Measurements from ENCODE around the gene MZB1.
"Not testable (repeated sequence)": the region's sequence is repeated elsewhere in the genome, so short reads cannot be mapped to it uniquely, and the experiment has no call there.

Gene MZB1

DNA sequence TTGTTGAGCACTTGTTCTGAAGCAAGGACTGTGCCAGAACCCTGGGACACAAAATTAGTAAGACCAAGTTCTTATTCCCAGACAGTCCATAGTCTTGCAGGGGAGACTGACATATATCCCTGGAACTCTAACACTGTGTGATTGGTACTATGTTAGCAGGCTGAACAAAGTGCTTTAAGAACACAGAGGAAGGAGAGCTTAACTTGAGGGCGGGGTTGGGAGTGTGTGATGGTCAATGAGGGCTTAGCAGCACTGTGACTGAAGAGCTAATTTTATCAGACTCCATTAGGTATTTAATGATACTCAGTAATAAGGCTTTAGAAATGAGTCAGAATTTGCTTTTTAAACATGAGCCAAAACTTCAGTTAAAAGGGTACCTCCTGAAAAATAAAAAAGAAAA lies 29.1 kb upstream of the MZB1 start:
- no peak overlapping the region for H3K9ac ChIP-seq (ENCODE audit: low read depth, low read length)
- peaks cover 15% of the 10 kb centered on the region for H3K36me3 ChIP-seq (ENCODE audit: insufficient read depth, low read length)
- H3K9me3 ChIP-seq (replicated peaks; ENCODE audit: low read length): no peaks in the 10 kb centered on the region
- H3K4me1 ChIP-seq (ENCODE audit: control insufficient read depth, insufficient read depth, low read length): peaks cover 9% of the 10 kb centered on the region
- no peak overlapping the region for H3K4me3 ChIP-seq (ENCODE audit: low read length)
- H3K4me2 ChIP-seq (ENCODE audit: low read length): no peak overlapping the region
- H3K27me3 ChIP-seq (ENCODE audit: control insufficient read depth, insufficient read depth, low read length): no peaks in the 10 kb centered on the region

DNA sequence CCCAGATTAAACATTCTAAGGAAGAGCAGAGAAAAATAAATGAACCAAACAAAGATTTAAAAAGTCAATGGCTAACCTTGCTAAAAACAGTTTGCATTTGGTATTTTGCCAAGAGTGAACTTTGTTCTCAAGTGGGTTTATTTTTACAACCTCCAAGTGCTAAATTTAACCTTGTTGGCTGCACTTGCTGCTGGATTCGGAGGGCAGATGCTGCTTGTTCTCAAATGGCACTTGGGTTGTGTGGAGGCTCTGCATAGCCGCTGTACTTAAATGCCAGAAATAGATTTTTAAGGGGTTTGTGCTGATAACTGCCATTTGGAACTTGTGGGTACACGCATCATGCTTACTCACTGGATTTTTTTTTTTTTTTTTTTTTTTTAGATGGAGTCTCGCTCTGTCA lies 27.5 kb upstream of the MZB1 start:
- no peak overlapping the region for H3K4me2 ChIP-seq (ENCODE audit: low read length)
- H3K4me1 ChIP-seq (ENCODE audit: control insufficient read depth, insufficient read depth, low read length): peaks cover 9% of the 10 kb centered on the region
- peaks cover 15% of the 10 kb centered on the region for H3K36me3 ChIP-seq (ENCODE audit: insufficient read depth, low read length)
- no peaks in the 10 kb centered on the region for H3K27me3 ChIP-seq (ENCODE audit: control insufficient read depth, insufficient read depth, low read length)
- H3K9me3 ChIP-seq (replicated peaks; ENCODE audit: low read length): no peaks in the 10 kb centered on the region
- no peak overlapping the region for H3K4me3 ChIP-seq (ENCODE audit: low read length)
- H3K9ac ChIP-seq (ENCODE audit: low read depth, low read length): no peak overlapping the region

DNA sequence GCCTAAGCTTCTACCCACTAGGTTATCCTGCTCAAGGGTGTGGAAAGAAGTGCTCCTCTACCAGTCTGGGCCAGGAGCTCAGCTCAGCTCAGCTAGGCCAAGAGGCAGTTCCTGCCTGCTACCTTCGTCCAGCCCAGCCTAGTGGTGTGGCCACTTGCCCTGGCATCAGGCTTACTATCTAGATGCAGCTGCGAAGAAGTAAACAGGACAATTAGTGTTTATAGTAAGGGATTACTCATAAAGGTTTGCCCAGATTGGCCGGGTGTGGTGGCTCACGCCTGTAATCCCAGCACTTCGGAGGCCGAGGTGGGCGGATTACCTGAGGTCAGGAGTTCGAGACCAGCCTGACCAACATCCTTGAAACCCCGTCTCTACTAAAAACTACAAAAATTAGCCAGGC lies 26.9 kb upstream of the MZB1 start:
- H3K4me3 ChIP-seq (ENCODE audit: low read length): no peak overlapping the region
- no peaks in the 10 kb centered on the region for H3K9me3 ChIP-seq (replicated peaks; ENCODE audit: low read length)
- H3K4me2 ChIP-seq (ENCODE audit: low read length): no peak overlapping the region
- H3K36me3 ChIP-seq (ENCODE audit: insufficient read depth, low read length): peaks cover 15% of the 10 kb centered on the region
- H3K4me1 ChIP-seq (ENCODE audit: control insufficient read depth, insufficient read depth, low read length): peaks cover 9% of the 10 kb centered on the region
- no peaks in the 10 kb centered on the region for H3K27me3 ChIP-seq (ENCODE audit: control insufficient read depth, insufficient read depth, low read length)
- H3K9ac ChIP-seq (ENCODE audit: low read depth, low read length): no peak overlapping the region

DNA sequence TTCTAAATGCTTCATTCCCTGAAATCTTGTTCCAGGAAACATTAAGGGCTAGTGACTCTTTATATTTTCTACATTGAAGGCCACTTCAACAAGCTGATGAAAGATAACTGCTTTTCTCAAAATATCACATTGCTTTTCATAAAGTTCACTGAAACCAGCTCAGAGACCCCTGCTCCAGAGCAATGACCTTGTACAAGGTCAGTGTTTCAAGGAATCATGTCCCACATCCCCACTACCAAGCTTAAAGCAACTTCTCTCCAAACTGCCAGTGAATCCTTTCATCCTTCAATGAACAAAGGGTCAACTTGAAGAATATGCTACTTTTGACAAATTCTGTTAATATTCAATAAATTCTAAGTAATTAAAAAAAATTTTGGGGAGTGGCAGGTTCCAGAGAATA lies 26.2 kb upstream of the MZB1 start:
- H3K36me3 ChIP-seq (ENCODE audit: insufficient read depth, low read length): peaks cover 15% of the 10 kb centered on the region
- H3K4me1 ChIP-seq (ENCODE audit: control insufficient read depth, insufficient read depth, low read length): peaks cover 12% of the 10 kb centered on the region
- no peaks in the 10 kb centered on the region for H3K9me3 ChIP-seq (replicated peaks; ENCODE audit: low read length)
- no peak overlapping the region for H3K4me3 ChIP-seq (ENCODE audit: low read length)
- H3K9ac ChIP-seq (ENCODE audit: low read depth, low read length): no peak overlapping the region
- no peaks in the 10 kb centered on the region for H3K27me3 ChIP-seq (ENCODE audit: control insufficient read depth, insufficient read depth, low read length)
- H3K4me2 ChIP-seq (ENCODE audit: low read length): no peak overlapping the region

DNA sequence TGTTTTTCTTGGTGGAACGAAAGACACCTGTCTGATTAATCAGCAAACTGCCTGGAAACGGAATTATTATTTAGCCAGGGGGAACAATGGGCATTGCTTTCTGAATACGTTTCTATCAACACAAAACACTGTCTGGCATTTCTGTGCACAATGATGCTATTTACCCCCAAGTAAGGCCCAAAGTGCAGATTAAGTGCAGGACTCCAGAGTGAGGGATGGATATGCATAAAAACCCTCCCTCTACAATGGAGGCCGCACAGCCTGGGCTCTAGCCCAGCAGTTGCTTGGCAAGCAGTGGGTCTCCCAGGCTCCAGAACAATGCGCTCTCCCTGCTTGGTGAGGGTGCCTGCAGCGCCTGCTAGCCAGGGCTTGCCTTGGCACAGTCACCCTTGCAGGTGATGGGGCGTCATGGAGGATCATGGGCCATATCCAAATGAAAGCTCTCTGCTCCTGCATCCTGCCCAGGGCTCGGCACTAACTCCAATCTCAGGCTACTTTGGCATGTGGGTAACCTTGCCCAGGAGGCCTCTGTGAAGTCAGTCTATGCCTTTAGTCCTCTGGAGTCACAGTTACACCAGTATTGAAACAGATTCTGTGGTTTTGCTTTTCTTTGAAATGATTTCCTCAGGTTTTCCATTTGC lies 25.6 kb upstream of the MZB1 start:
- peaks cover 12% of the 10 kb centered on the region for H3K36me3 ChIP-seq (ENCODE audit: insufficient read depth, low read length)
- H3K4me3 ChIP-seq (ENCODE audit: low read length): no peak overlapping the region
- H3K4me2 ChIP-seq (ENCODE audit: low read length): no peak overlapping the region
- H3K9me3 ChIP-seq (replicated peaks; ENCODE audit: low read length): no peaks in the 10 kb centered on the region
- peaks cover 12% of the 10 kb centered on the region for H3K4me1 ChIP-seq (ENCODE audit: control insufficient read depth, insufficient read depth, low read length)
- H3K27me3 ChIP-seq (ENCODE audit: control insufficient read depth, insufficient read depth, low read length): no peaks in the 10 kb centered on the region
- no peak overlapping the region for H3K9ac ChIP-seq (ENCODE audit: low read depth, low read length)

DNA sequence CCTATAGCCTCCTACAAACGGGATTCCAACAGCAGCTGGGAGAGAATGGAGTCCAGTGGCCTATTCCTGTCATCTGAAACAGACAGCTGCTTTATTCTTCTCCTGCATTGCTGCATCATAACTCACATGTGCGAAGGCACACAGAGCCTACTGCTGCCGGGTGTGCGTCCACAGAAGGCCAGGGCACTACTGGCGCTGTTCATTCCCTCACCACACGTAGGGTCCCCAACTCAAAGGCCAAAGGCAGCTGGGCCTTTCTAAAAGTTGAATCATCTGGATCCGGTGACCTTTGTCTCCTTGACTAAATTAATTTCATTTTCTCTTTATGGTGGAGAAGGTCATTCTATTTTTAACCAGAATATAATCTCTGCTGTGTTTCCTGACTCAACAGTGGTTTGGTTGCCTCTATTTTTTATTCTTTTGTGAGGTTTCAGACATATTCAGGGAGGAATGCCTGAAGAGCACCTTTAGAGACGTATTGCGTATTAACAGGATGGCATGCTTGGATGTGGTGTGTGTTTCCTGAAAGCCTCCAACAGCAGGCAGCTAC lies 24.9 kb upstream of the MZB1 start:
- H3K9me3 ChIP-seq (replicated peaks; ENCODE audit: low read length): no peaks in the 10 kb centered on the region
- H3K27me3 ChIP-seq (ENCODE audit: control insufficient read depth, insufficient read depth, low read length): no peaks in the 10 kb centered on the region
- H3K4me2 ChIP-seq (ENCODE audit: low read length): no peak overlapping the region
- no peak overlapping the region for H3K4me3 ChIP-seq (ENCODE audit: low read length)
- H3K36me3 ChIP-seq (ENCODE audit: insufficient read depth, low read length): peaks cover 5% of the 10 kb centered on the region
- no peak overlapping the region for H3K9ac ChIP-seq (ENCODE audit: low read depth, low read length)
- peaks cover 12% of the 10 kb centered on the region for H3K4me1 ChIP-seq (ENCODE audit: control insufficient read depth, insufficient read depth, low read length)

DNA sequence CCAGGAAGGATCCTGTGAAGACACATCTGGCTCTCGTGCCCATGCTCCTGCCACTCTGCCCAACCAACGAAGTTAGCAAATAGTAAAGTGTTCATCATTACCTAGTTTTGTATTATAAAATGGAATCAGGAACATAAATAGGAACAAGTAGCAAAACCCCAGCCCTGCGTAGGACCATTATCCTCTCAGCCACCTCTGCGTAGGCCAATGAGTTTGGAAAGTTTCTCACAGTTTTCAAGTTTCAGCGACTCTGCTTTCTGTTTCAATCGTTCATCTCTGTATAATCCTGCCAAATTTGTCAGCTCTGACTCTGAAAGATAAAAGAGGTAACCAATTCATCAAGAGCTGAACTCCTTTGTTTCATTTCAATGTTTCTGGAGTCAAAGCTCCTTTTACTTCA lies 24.2 kb upstream of the MZB1 start:
- H3K36me3 ChIP-seq (ENCODE audit: insufficient read depth, low read length): no peaks in the 10 kb centered on the region
- no peaks in the 10 kb centered on the region for H3K27me3 ChIP-seq (ENCODE audit: control insufficient read depth, insufficient read depth, low read length)
- H3K4me1 ChIP-seq (ENCODE audit: control insufficient read depth, insufficient read depth, low read length): peaks cover 12% of the 10 kb centered on the region
- no peak overlapping the region for H3K4me2 ChIP-seq (ENCODE audit: low read length)
- H3K9me3 ChIP-seq (replicated peaks; ENCODE audit: low read length): no peaks in the 10 kb centered on the region
- no peak overlapping the region for H3K9ac ChIP-seq (ENCODE audit: low read depth, low read length)
- no peak overlapping the region for H3K4me3 ChIP-seq (ENCODE audit: low read length)

DNA sequence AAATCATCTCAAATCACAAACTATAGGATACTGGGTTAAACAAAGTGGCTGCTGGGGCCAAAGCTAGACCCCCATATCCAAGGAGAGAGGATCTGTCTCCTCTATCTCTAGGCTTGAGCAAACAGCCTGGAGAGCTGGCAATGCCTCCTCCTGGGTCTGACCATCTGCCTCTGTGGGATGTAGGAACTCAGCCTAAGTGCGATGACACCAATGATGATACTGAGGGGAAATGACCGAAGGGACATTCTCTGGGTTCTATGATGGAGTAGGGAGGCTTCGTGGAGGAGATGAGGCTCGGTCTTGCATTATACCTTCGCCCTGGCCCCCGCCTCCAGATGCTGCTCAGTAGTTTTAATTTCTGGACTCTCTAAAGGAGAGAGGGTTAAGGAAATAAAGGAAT lies 23.4 kb upstream of the MZB1 start:
- Histone ChIP-seq H3K4me1 (ENCODE audit: control insufficient read depth, insufficient read depth, low read length) (peaks cover 12% of the 10 kb centered on the region), H3K9ac (ENCODE audit: low read depth, low read length) (no peak overlapping the region), H3K4me3 (ENCODE audit: low read length) (no peak overlapping the region), H3K4me2 (ENCODE audit: low read length) (no peak overlapping the region), H3K9me3 (replicated peaks; ENCODE audit: low read length) (no peaks in the 10 kb centered on the region), H3K36me3 (ENCODE audit: insufficient read depth, low read length) (no peaks in the 10 kb centered on the region), H3K27me3 (ENCODE audit: control insufficient read depth, insufficient read depth, low read length) (no peaks in the 10 kb centered on the region)

DNA sequence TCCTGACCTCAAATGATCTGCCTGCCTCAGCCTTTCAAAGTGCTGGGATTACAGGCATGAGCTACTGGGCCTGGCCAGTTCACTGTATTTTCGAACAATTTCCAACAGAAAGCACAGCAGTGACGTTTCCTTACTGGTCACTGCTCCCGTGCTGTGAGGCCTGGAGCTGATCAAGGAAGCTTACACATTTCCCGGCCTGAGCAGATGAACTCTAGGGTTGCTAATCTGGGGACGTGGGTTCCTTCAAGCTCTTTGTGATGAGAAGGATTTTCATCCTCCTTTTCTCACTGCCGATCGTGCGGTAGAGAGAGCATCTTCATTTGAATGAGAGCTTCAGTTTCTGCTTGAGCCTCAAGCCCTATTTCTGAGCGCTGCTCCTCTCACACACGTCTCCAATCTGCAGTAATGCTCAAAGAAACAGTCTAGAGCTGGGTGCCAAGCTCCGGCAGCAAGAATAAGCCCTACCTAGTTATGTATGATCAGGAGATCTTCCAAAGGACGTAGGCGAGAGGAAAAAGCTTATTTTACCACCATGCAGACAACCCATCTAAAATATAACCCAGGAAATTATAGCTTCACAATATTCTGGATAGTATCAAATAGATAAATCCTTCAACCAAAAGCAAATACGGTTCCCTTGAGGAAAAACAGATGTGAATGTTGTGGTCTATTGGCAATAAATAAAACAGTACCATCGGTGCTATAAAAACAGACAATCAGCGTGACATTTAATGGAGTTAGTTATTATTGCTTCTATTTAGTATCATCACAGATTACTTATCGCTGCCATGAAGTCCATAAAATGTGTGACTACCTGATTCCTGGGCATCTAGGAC lies 21.5 kb upstream of the MZB1 start:
- peaks cover 12% of the 10 kb centered on the region for H3K4me1 ChIP-seq (ENCODE audit: control insufficient read depth, insufficient read depth, low read length)
- H3K4me3 ChIP-seq (ENCODE audit: low read length): no peak overlapping the region
- H3K27me3 ChIP-seq (ENCODE audit: control insufficient read depth, insufficient read depth, low read length): no peaks in the 10 kb centered on the region
- H3K9ac ChIP-seq (ENCODE audit: low read depth, low read length): no peak overlapping the region
- no peaks in the 10 kb centered on the region for H3K9me3 ChIP-seq (replicated peaks; ENCODE audit: low read length)
- no peaks in the 10 kb centered on the region for H3K36me3 ChIP-seq (ENCODE audit: insufficient read depth, low read length)
- no peak overlapping the region for H3K4me2 ChIP-seq (ENCODE audit: low read length)

DNA sequence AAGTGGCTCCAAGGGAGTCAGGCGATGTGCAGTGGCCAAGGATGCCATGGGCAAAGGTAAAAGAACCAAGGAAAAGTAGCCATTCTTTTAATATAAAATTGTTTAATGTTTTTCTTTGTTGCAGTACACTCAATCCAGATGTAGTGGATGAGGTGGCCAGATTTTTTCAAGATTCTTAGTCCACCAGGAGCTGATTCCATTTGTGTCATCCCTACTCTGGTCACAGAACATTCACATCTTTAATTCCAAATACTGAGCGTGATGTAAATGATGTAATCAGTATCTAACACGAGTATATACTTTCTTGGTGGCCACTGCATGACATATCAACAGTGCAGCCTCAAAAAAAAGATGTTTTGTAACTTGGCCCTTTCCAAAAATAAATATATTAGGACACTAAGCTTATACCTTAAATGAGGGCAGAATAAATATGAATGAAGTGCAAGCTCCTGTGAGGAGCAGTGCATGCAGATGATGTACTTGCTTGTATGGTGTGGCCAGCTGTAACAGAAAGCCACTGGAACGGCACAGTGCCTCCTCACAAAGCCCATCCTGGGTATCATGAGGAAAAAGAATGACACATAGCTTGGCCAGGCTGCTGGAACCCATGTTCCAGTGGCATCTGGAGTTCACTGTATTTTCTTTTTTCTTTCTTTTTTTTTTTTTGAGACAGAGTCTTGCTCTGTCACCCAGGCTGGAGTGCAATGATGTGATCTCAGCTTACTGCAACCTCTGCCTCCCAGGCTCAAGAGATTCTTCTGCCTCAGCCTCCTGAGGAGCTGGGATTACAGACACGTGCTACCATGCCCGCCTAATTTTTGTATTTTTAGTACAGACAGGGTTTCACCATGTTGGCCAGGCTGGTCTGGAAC lies 20.6 kb upstream of the MZB1 start:
- H3K4me3 ChIP-seq (ENCODE audit: low read length): no peak overlapping the region
- no peak overlapping the region for H3K4me2 ChIP-seq (ENCODE audit: low read length)
- no peaks in the 10 kb centered on the region for H3K36me3 ChIP-seq (ENCODE audit: insufficient read depth, low read length)
- H3K9me3 ChIP-seq (replicated peaks; ENCODE audit: low read length): no peaks in the 10 kb centered on the region
- peaks cover 10% of the 10 kb centered on the region for H3K4me1 ChIP-seq (ENCODE audit: control insufficient read depth, insufficient read depth, low read length)
- H3K27me3 ChIP-seq (ENCODE audit: control insufficient read depth, insufficient read depth, low read length): no peaks in the 10 kb centered on the region
- H3K9ac ChIP-seq (ENCODE audit: low read depth, low read length): no peak overlapping the region

DNA sequence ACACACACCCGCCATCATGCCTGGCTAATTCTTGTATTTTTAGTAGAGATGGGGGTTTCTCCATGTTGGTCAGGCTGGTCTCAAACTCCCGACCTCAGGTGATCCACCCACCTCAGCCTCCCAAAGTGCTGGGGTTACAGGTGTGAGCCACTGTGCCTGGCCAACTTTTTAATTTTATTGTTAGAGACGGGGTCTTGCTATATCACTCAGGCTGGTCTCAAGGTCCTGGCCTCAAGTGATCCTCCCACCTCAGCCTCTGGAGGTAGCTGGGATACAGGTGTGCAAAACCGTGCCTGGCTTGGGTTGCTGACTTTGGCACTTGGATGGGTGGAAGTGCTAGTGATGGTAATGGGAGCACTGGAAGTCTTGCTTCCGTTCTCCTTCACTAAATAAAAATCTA lies 19.4 kb upstream of the MZB1 start:
- H3K27me3 ChIP-seq (ENCODE audit: control insufficient read depth, insufficient read depth, low read length); H3K4me2 ChIP-seq (ENCODE audit: low read length); H3K4me1 ChIP-seq (ENCODE audit: control insufficient read depth, insufficient read depth, low read length); H3K36me3 ChIP-seq (ENCODE audit: insufficient read depth, low read length); H3K4me3 ChIP-seq (ENCODE audit: low read length); H3K9ac ChIP-seq (ENCODE audit: low read depth, low read length); H3K9me3 ChIP-seq (replicated peaks; ENCODE audit: low read length): not testable (repeated sequence)

Measured in skeletal muscle satellite cell (primary cell).